C4-2B (cell line): Measurements from ENCODE around the gene PRKCH.

Source experiments
- CTCF ChIP-seq: fragments of 450-650 bp; conservative IDR thresholded peaks from 2 replicates; pipeline ENCODE4 v1.5.1; 2017; ENCODE audit warnings: mild to moderate bottlenecking
- ZFX ChIP-seq: fragments of 450-650 bp; IDR thresholded peaks from 2 replicates; pipeline ENCODE4 v1.6.1; 2017

GRCh38 chr14:61593330-61593729, 272.0 kb downstream of the PRKCH start:
- TF ChIP-seq CTCF (no peak), ZFX (no peak)
